Stomach (tissue), 9 donors: Measurements from ENCODE around the gene ATXN2. TPM values are rescaled to one million over a fixed set of nuclear protein-coding genes. Genes with fewer than 3 reads are reported as not detected.
"Not testable (repeated sequence)": the region's sequence is repeated elsewhere in the genome, so short reads cannot be mapped to it uniquely, and the experiment has no call there.

ENCODE experiments used
- DNase-seq, 2 donors: peaks; one replicate each; pipeline versions ENCODE4 v3.0.0 to v3.0.0-alpha.2; 2013 to 2019
- H3K27ac ChIP-seq, 5 donors: fragments of 200-600 bp in 4 of 5; sonication (generic) in 4 of 5; one replicate each; pipeline ENCODE4 v1.5.1; 2013 to 2019; ENCODE audit warnings: mild to moderate bottlenecking in 1 of 5, moderate library complexity in 1 of 5
- H3K27me3 ChIP-seq, 3 donors: fragments of 200-600 bp; sonication (generic); one replicate each; pipeline ENCODE4 v1.5.1; 2017 to 2019; ENCODE audit warnings: mixed run types in 1 of 3
- H3K36me3 ChIP-seq, 4 donors: fragments of 200-600 bp; sonication (generic); 1 replicate in 3 of 4; 2 replicates in 1 of 4; pipeline ENCODE4 v1.5.1; 2016 to 2019
- H3K4me1 ChIP-seq, 4 donors: fragments of 200-600 bp; sonication (generic); one replicate each; pipeline ENCODE4 v1.5.1; 2016 to 2019
- H3K4me3 ChIP-seq, 4 donors: fragments of 200-600 bp; sonication (generic) in 3 of 4; one replicate each; pipeline ENCODE4 v1.5.1; 2016 to 2019; ENCODE audit warnings: mild to moderate bottlenecking in 1 of 4
- H3K9me3 ChIP-seq, 4 donors: fragments of 200-600 bp; sonication (generic); one replicate each; pipeline ENCODE4 v1.5.1; 2016 to 2019
- EP300 ChIP-seq: sonication (generic); formaldehyde crosslinking; IDR thresholded peaks from one replicate; pipeline ENCODE4 v1.6.1; 2017; ENCODE audit warnings: antibody characterized with exemption
- POLR2A ChIP-seq, 4 donors: fragments of 450-650 bp; IDR thresholded peaks; one replicate each; pipeline ENCODE4 v1.6.1; 2016; ENCODE audit warnings: antibody characterized with exemption in 4 of 4, control low read depth in 2 of 4, mild to moderate bottlenecking in 1 of 4, moderate library complexity in 1 of 4
- POLR2AphosphoS5 ChIP-seq, 3 donors: sonication (generic); formaldehyde crosslinking; IDR thresholded peaks; one replicate each; pipeline ENCODE4 v1.6.1; 2016; ENCODE audit warnings: antibody characterized with exemption in 3 of 3
- WGBS, 5 donors: extraction: QIAGEN DNeasy Blood & Tissue Kit in 3 of 5; methylation state at CpG; one replicate each; pipeline versions ENCODE4 v1.1.5 to v1.1.7; 2013 to 2018; 5-methylcytosine and 5-hydroxymethylcytosine counted together
- intact Hi-C: fragments of 100-400 bp; cut with DNase I; formaldehyde crosslinking; loops from one replicate; pipeline ENCODE4 v1.15.1; 2023; ENCODE audit warnings: low total_unique reads
- polyA plus RNA-seq, 3 donors: library from polyadenylated mRNA; stranded (reverse); fragments of 200-250 nt; gene quantifications; one replicate each; pipeline ENCODE4 v1.2.3, GENCODE V29; 2013
- small RNA-seq, 4 donors: library from RNA; depleted of rRNA; stranded (forward); fragments of <200 nt; gene quantifications; one replicate each; pipeline ENCODE3, GENCODE V24; 2016
- total RNA-seq, 5 donors: library from RNA; depleted of rRNA; stranded (reverse); fragments of >200 nt; gene quantifications; one replicate each; pipeline versions ENCODE4 v1.1.0 to v1.2.3, GENCODE V29; 2014 to 2016
- TF ChIP-seq, protein P1 (sequence below), 7 experiments: fragments of 450-650 bp in 4 of 7; fragments of 200-600 bp in 3 of 7; sonication (generic) in 3 of 7; IDR thresholded peaks; one replicate each; pipeline ENCODE4 v1.5.1; 2016 to 2019; ENCODE audit warnings: antibody characterized with exemption in 7 of 7, control low read depth in 2 of 7, mild to moderate bottlenecking in 1 of 7
- donor health status: healthy with polysubstance abuse.
- donor health status: Bipolar disorder and iron deficiency.
- donor health status: healthy.

Gene ATXN2
- total and polyA plus RNA-seq, 8 donors, result 11.1 to 131 (median 61.2) TPM

DNA sequence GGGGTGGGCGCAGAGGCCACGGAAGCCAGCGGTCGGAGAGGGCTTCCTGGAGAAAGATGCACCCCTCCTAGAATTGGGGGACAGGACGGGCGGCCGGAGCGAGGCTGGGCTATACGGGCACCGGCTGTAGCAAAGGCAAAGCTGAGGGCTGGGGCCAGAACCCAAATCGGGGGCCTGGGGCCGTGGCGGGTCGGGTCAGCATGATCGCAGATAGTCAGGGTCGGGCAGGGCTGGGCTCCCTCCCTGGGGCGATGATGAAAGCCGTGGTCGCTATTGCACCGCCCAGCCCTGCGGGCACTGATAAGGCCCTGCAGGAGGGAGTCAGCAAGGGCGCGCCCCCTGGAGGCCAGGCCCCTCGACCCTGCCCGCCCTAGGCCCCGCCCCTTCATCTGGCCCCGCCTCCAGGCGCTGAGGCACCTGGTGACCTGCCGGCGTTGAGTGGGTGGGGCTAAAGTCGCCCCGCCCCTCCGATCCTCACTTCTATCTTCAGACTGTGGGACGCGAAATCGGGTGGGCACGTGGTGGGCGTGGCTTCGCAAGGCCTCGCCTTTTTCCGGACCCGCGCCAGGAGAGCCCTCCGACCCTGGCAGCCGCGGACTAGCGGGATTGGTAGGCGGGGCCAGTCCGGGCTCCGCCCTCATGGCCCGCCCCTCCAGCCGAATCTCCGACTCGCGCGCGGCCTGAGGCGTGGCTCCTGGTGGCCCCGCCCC lies 193.8 kb downstream of the ATXN2 start:
- WGBS, 5 donors, result 1 to 5% (median 2%) methylated on average over 25 to 59 of the region's 59 CpGs
- DNase-seq, result peak; percentile 97
- Histone ChIP-seq H3K9me3 (no peaks in the 10 kb centered on the region), H3K4me1 (peaks cover 56 to 73% (median 70%) of the 10 kb centered on the region in 4 donors), H3K36me3 (no peaks in the 10 kb centered on the region), H3K4me3 (peak overlapping the region; percentile 79 to 83 (median 82)), H3K27me3 (no peaks in the 10 kb centered on the region), H3K27ac (peak overlapping the region; percentile 73 to 90 (median 87))
- TF ChIP-seq, protein P1, sequence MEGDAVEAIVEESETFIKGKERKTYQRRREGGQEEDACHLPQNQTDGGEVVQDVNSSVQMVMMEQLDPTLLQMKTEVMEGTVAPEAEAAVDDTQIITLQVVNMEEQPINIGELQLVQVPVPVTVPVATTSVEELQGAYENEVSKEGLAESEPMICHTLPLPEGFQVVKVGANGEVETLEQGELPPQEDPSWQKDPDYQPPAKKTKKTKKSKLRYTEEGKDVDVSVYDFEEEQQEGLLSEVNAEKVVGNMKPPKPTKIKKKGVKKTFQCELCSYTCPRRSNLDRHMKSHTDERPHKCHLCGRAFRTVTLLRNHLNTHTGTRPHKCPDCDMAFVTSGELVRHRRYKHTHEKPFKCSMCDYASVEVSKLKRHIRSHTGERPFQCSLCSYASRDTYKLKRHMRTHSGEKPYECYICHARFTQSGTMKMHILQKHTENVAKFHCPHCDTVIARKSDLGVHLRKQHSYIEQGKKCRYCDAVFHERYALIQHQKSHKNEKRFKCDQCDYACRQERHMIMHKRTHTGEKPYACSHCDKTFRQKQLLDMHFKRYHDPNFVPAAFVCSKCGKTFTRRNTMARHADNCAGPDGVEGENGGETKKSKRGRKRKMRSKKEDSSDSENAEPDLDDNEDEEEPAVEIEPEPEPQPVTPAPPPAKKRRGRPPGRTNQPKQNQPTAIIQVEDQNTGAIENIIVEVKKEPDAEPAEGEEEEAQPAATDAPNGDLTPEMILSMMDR (IDR thresholded peaks at IDR 0.05), result peak in 5 of 7 experiments; percentile 28 to 78 (median 50)
- TF ChIP-seq EP300 (no peak), POLR2A (IDR thresholded peaks at IDR 0.05) (no peak), POLR2AphosphoS5 (IDR thresholded peaks at IDR 0.05) (peak in 1 of 3 donors; percentile 44)
- intact Hi-C loops, result no loop called here

DNA sequence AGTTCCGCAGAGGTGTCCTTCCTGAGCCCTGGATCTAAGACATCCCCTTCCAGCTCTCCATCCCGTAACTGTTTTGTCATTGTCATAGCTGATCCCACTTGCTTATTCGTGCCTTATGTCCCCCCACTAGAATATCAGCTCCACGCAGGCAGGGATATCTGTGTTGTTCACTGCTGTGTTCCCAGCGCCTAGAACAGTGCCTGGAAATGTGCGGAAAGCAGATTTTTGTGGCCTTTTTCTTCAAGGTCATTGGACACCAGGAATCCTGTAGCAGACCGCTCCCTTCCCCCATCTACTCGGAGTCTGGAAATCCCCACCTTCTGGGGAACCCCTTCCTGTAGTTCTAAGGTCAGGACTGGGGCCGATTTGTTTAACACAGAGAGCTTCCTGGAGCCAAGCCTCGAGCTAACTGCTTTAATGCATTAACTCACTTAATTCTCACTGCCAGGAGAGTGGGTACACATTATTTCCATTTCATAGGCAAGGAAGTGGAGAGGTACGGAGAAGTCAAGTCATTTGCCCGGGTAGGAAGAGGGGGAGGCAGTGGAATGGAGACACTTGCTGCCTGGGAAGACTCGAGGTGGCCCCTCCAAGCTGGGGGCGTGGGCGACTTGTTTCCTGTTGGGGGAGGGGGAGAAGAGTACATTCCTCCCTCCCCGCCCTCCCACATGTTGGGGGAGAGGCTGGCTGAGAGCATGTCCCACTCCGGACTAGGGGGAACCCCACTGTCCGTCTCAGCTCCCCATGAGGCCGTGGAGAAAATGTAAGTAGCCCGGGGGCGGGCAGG lies 194.6 kb downstream of the ATXN2 start:
- WGBS, 5 donors, result 31 to 36% (median 35%) methylated on average over 19 to 21 of the region's 21 CpGs
- Histone ChIP-seq H3K4me3 (peak overlapping the region; percentile 79 to 83 (median 82)), H3K36me3 (no peaks in the 10 kb centered on the region), H3K9me3 (no peaks in the 10 kb centered on the region), H3K27me3 (no peaks in the 10 kb centered on the region), H3K4me1 (peaks cover 48 to 66% (median 62%) of the 10 kb centered on the region in 4 donors), H3K27ac (peak overlapping the region; percentile 73 to 90 (median 87))
- TF ChIP-seq POLR2AphosphoS5 (IDR thresholded peaks at IDR 0.05) (no peak), EP300 (no peak)
- intact Hi-C loops, result no loop called here
- DNase-seq, result peak in 1 of 2 donors; percentile 74

- intact Hi-C loops, H3K9me3 ChIP-seq, DNase-seq, H3K27me3 ChIP-seq, H3K36me3 ChIP-seq: not testable (repeated sequence)
- WGBS, 5 donors, result 65 to 80% (median 78%) methylated on average over 9 of the region's 9 CpGs
- peak overlapping the region; percentile 78 to 90 (median 86) for H3K27ac ChIP-seq
- peaks cover 35 to 53% (median 45%) of the 10 kb centered on the region in 4 donors for H3K4me1 ChIP-seq
- peak overlapping the region in 3 of 4 donors; percentile 17 to 31 (median 24) for H3K4me3 ChIP-seq
Observed at GRCh38 chr12:111402490-111402824, 196.7 kb downstream of the ATXN2 start.

Small RNAs within 50 kb of the gene (small RNA-seq; reads per million reads assigned to genes)
- gene RF00066, result 0 reads per million in 4 donors

Other genes starting within 250 kb of the ATXN2 start
- 10 to 100 TPM in 4 of 5 donors, 1 to 10 TPM in 1; 7.0 to 59.3 (median 18.7) TPM for gene PHETA1, start 230.2 kb downstream of the ATXN2 start, total RNA-seq
- 10 to 100 TPM; 13.3 to 42.0 (median 16.8) TPM for gene PHETA1, start 230.2 kb downstream of the ATXN2 start, polyA plus RNA-seq
- 10 to 100 TPM in 2 of 5 donors, 1 to 10 TPM in 3; 5.3 to 21.7 (median 9.8) TPM for gene SH2B3, start 193.4 kb downstream of the ATXN2 start, total RNA-seq
- gene SH2B3, start 193.4 kb downstream of the ATXN2 start, polyA plus RNA-seq, result 1 to 10 TPM; 2.5 to 8.1 (median 7.3) TPM
- 10 to 100 TPM; 15.2 to 43.2 (median 19.3) TPM for gene BRAP, start 86.6 kb upstream of the ATXN2 start, total RNA-seq
- 1 to 10 TPM; 5.6 to 7.9 (median 7.4) TPM for gene BRAP, start 86.6 kb upstream of the ATXN2 start, polyA plus RNA-seq
- gene ACAD10, start 86.7 kb upstream of the ATXN2 start, total RNA-seq, result 100 to 1,000 TPM in 1 of 5 donors, 10 to 100 TPM in 3, 1 to 10 TPM in 1; 9.4 to 128 (median 32.1) TPM
- 10 to 100 TPM in 2 of 3 donors, 1 to 10 TPM in 1; 9.8 to 15.7 (median 12.4) TPM for gene ACAD10, start 86.7 kb upstream of the ATXN2 start, polyA plus RNA-seq
- gene ALDH2, start 167.6 kb upstream of the ATXN2 start, total RNA-seq, result 100 to 1,000 TPM in 3 of 5 donors, 10 to 100 TPM in 2; 50.3 to 196 (median 116) TPM
- 100 to 1,000 TPM; 129 to 296 (median 134) TPM for gene ALDH2, start 167.6 kb upstream of the ATXN2 start, polyA plus RNA-seq
- gene MAPKAPK5, start 242.9 kb upstream of the ATXN2 start, total RNA-seq, result 100 to 1,000 TPM in 1 of 5 donors, 10 to 100 TPM in 4; 49.2 to 124 (median 53.0) TPM
- gene MAPKAPK5, start 242.9 kb upstream of the ATXN2 start, polyA plus RNA-seq, result 10 to 100 TPM; 15.1 to 21.7 (median 21.5) TPM